Ovary (tissue), 3 donors: Measurements from ENCODE around the gene TANC1.

Source experiments
- EP300 ChIP-seq: sonication (generic); formaldehyde crosslinking; IDR thresholded peaks from one replicate; pipeline ENCODE4 v1.6.1; 2017; ENCODE audit warnings: antibody characterized with exemption
- POLR2A ChIP-seq: fragments of 450-650 bp; IDR thresholded peaks from one replicate; pipeline ENCODE4 v1.6.1; 2017; ENCODE audit warnings: antibody characterized with exemption, mild to moderate bottlenecking, moderate library complexity
- TF ChIP-seq, protein P1 (sequence below), 3 donors: fragments of 450-650 bp in 2 of 3; fragments of 200-600 bp in 1 of 3; IDR thresholded peaks; one replicate each; pipeline versions ENCODE4 v1.5.1 to v1.8.0; 2016 to 2022; ENCODE audit warnings: antibody characterized with exemption in 3 of 3, mild to moderate bottlenecking in 1 of 3
- donor health status: DM: no; HTN: no; CAD: no.

GRCh38 chr2:159106109-159106508 lies 137.7 kb downstream of the TANC1 start:
- TF ChIP-seq, protein P1, sequence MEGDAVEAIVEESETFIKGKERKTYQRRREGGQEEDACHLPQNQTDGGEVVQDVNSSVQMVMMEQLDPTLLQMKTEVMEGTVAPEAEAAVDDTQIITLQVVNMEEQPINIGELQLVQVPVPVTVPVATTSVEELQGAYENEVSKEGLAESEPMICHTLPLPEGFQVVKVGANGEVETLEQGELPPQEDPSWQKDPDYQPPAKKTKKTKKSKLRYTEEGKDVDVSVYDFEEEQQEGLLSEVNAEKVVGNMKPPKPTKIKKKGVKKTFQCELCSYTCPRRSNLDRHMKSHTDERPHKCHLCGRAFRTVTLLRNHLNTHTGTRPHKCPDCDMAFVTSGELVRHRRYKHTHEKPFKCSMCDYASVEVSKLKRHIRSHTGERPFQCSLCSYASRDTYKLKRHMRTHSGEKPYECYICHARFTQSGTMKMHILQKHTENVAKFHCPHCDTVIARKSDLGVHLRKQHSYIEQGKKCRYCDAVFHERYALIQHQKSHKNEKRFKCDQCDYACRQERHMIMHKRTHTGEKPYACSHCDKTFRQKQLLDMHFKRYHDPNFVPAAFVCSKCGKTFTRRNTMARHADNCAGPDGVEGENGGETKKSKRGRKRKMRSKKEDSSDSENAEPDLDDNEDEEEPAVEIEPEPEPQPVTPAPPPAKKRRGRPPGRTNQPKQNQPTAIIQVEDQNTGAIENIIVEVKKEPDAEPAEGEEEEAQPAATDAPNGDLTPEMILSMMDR (IDR thresholded peaks at IDR 0.05), result no peak
- TF ChIP-seq POLR2A (no peak), EP300 (no peak)
